KMS-11 (cell line): ENCODE data around the gene GPR183.

ENCODE experiments used
- H2AFZ ChIP-seq: fragments of 200-600 bp; sonication (generic); 2 replicates; pipeline ENCODE4 v1.6.1; 2016; ENCODE audit warnings: antibody characterized with exemption, mixed run types, low read depth
- H3K27ac ChIP-seq: fragments of 200-600 bp; sonication (generic); 2 replicates; pipeline ENCODE4 v1.6.1; 2016; ENCODE audit warnings: mild to moderate bottlenecking, mixed run types
- H3K27me3 ChIP-seq: fragments of 200-600 bp; sonication (generic); 2 replicates; pipeline ENCODE4 v1.6.1; 2017; ENCODE audit warnings: mild to moderate bottlenecking, low read depth, mixed run types, moderate library complexity; ENCODE audit not compliant: insufficient read depth
- H3K36me3 ChIP-seq: fragments of 200-600 bp; sonication (generic); 2 replicates; pipeline ENCODE4 v1.6.1; 2017; ENCODE audit warnings: mild to moderate bottlenecking, mixed run types; ENCODE audit not compliant: insufficient read depth
- H3K4me1 ChIP-seq: fragments of 200-600 bp; sonication (generic); 2 replicates; pipeline ENCODE4 v1.6.1; 2016; ENCODE audit warnings: mild to moderate bottlenecking, low read depth, mixed run types; ENCODE audit not compliant: poor library complexity, severe bottlenecking
- H3K4me2 ChIP-seq: fragments of 200-600 bp; sonication (generic); 2 replicates; pipeline ENCODE4 v1.7.0; 2016; ENCODE audit warnings: mild to moderate bottlenecking, mixed run types
- H3K4me3 ChIP-seq: fragments of 200-600 bp; sonication (generic); IDR thresholded peaks from 2 replicates; pipeline ENCODE4 v1.6.1; 2017; ENCODE audit warnings: low read depth, low read length, mixed read lengths; ENCODE audit not compliant: insufficient read depth
- H3K79me2 ChIP-seq: fragments of 200-600 bp; sonication (generic); 2 replicates; pipeline ENCODE4 v1.6.1; 2016; ENCODE audit warnings: low read depth, mixed run types; ENCODE audit not compliant: insufficient read depth
- H3K9ac ChIP-seq: fragments of 200-600 bp; sonication (generic); 2 replicates; pipeline ENCODE4 v1.6.1; 2016; ENCODE audit warnings: mild to moderate bottlenecking, mixed run types
- H4K20me1 ChIP-seq: fragments of 200-600 bp; sonication (generic); 2 replicates; pipeline ENCODE4 v1.6.1; 2016; ENCODE audit warnings: mild to moderate bottlenecking, mixed run types; ENCODE audit not compliant: insufficient read depth
- TF ChIP-seq, protein P1 (sequence below): fragments of 200-600 bp; sonication (generic); conservative IDR thresholded peaks from 2 replicates; pipeline ENCODE4 v1.6.1; 2017; ENCODE audit warnings: low read depth, mild to moderate bottlenecking, antibody characterized with exemption, low read length, moderate library complexity, mixed read lengths

Gene GPR183

DNA sequence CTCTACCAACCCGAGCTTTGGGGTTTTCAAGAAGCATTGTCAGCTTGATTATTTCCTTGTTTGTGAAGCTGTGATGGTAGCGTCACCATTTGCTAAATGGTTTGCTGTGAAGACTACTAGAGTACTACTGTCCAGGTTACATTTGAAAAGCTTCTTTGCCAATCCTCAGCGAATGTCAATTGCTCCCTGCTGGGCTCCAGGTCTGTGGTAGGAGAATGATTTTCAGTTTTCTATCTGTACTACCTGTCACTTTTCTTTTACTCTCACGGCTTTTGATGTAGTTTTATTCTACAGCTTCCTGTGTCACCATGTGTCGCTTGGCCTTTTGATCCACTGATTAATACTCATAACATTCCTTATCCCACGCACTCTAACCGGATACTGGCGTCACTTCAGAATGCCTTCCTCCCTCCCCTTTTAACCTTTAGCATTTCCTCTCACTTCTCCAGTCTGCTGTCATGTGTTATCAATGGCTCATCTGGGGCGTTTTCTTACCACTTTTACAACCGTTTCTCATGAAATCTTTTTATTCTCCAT lies 7.5 kb upstream of the GPR183 start:
- H3K36me3 ChIP-seq: no peaks in the 10 kb centered on the region
- H3K9ac ChIP-seq: no peak overlapping the region
- H3K4me3 ChIP-seq: no peak overlapping the region
- no peaks in the 10 kb centered on the region for H3K79me2 ChIP-seq
- no peak overlapping the region for H3K4me2 ChIP-seq
- no peak overlapping the region for H2AFZ ChIP-seq
- H3K27me3 ChIP-seq: no peaks in the 10 kb centered on the region
- H4K20me1 ChIP-seq: no peaks in the 10 kb centered on the region
- TF ChIP-seq, protein P1, sequence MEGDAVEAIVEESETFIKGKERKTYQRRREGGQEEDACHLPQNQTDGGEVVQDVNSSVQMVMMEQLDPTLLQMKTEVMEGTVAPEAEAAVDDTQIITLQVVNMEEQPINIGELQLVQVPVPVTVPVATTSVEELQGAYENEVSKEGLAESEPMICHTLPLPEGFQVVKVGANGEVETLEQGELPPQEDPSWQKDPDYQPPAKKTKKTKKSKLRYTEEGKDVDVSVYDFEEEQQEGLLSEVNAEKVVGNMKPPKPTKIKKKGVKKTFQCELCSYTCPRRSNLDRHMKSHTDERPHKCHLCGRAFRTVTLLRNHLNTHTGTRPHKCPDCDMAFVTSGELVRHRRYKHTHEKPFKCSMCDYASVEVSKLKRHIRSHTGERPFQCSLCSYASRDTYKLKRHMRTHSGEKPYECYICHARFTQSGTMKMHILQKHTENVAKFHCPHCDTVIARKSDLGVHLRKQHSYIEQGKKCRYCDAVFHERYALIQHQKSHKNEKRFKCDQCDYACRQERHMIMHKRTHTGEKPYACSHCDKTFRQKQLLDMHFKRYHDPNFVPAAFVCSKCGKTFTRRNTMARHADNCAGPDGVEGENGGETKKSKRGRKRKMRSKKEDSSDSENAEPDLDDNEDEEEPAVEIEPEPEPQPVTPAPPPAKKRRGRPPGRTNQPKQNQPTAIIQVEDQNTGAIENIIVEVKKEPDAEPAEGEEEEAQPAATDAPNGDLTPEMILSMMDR: no peak
- no peak overlapping the region for H3K27ac ChIP-seq
- no peaks in the 10 kb centered on the region for H3K4me1 ChIP-seq

DNA sequence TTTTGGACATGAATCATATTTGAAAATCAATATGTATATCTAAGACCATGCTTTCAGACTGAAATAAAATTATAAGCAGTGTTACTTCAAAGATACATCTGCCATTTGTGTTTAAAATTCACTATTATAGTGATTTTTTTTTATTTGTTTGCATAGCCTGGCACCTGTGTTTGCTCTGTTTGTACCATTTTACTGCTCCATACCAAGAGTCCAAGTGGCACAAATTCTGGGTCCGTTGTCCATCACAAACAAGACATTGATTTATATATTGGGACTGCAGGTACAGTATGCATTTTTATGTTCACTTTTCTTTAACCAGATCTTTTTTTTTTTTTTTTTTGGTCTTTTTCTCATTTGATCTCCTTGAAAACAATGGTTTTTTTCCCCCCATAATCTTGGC lies 6.7 kb upstream of the GPR183 start:
- H3K4me1 ChIP-seq: no peaks in the 10 kb centered on the region
- TF ChIP-seq, protein P1: no peak
- H3K4me3 ChIP-seq: no peak overlapping the region
- H3K4me2 ChIP-seq: no peak overlapping the region
- no peaks in the 10 kb centered on the region for H3K36me3 ChIP-seq
- H2AFZ ChIP-seq: no peak overlapping the region
- H3K79me2 ChIP-seq: no peaks in the 10 kb centered on the region
- no peaks in the 10 kb centered on the region for H4K20me1 ChIP-seq
- no peak overlapping the region for H3K27ac ChIP-seq
- no peak overlapping the region for H3K9ac ChIP-seq
- H3K27me3 ChIP-seq: no peaks in the 10 kb centered on the region

DNA sequence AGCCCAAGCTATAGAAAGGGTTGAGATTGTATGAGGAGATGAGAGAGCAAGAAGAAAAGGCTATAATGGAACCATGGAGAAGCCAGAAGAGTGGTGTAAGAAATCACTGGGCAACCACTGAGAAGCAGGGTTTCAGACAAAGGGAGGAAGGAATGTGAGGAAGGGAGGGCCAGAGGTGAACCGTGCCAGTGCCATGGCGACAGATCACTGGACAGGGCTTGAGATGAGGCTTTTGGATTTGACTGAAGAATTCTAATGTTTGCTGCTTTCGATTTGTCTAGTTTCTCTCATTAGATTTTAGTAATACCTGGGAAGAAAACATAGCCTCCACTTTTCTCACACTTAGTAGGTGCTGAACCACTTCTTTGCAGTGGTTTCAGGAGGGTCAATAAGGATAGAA lies 6.3 kb upstream of the GPR183 start:
- H3K4me1 ChIP-seq: no peaks in the 10 kb centered on the region
- no peak overlapping the region for H3K27ac ChIP-seq
- H3K4me2 ChIP-seq: no peak overlapping the region
- H3K27me3 ChIP-seq: no peaks in the 10 kb centered on the region
- no peak overlapping the region for H3K4me3 ChIP-seq
- no peaks in the 10 kb centered on the region for H4K20me1 ChIP-seq
- H3K36me3 ChIP-seq: no peaks in the 10 kb centered on the region
- H3K79me2 ChIP-seq: no peaks in the 10 kb centered on the region
- no peak overlapping the region for H2AFZ ChIP-seq
- no peak overlapping the region for H3K9ac ChIP-seq
- TF ChIP-seq, protein P1: no peak

GRCh38 chr13:99312493-99312883 lies 5.3 kb upstream of the GPR183 start:
- Histone ChIP-seq H3K4me1 (no peaks in the 10 kb centered on the region), H3K9ac (no peak overlapping the region), H4K20me1 (no peaks in the 10 kb centered on the region), H3K27me3 (no peaks in the 10 kb centered on the region), H3K36me3 (no peaks in the 10 kb centered on the region), H3K4me3 (no peak overlapping the region), H3K27ac (no peak overlapping the region), H3K79me2 (no peaks in the 10 kb centered on the region), H2AFZ (no peak overlapping the region), H3K4me2 (no peak overlapping the region)
- TF ChIP-seq, protein P1: no peak
